Loucy (cell line): ENCODE results near the gene SMIM14.
"Not testable (repeated sequence)": the region's sequence is repeated elsewhere in the genome, so short reads cannot be mapped to it uniquely, and the experiment has no call there.

Source experiments
- H2AFZ ChIP-seq: fragments of 200-600 bp; sonication (generic); 2 replicates; pipeline ENCODE4 v1.6.0; 2016; ENCODE audit warnings: antibody characterized with exemption, mild to moderate bottlenecking, low read length, moderate library complexity
- H3F3A ChIP-seq: fragments of 200-600 bp; 2 replicates; pipeline ENCODE4 v1.6.0; 2016; ENCODE audit warnings: antibody characterized with exemption, low read depth, mild to moderate bottlenecking
- H3K27me3 ChIP-seq: fragments of 200-600 bp; sonication (generic); 2 replicates; pipeline ENCODE4 v1.6.1; 2014; ENCODE audit warnings: low read length, mild to moderate bottlenecking; ENCODE audit not compliant: insufficient read depth, poor library complexity, severe bottlenecking
- H3K36me3 ChIP-seq: fragments of 200-600 bp; sonication (generic); 2 replicates; pipeline ENCODE4 v1.6.1; 2016; ENCODE audit warnings: low read length; ENCODE audit not compliant: insufficient read depth
- H3K4me1 ChIP-seq: fragments of 200-600 bp; sonication (generic); 2 replicates; pipeline ENCODE4 v1.5.1; 2014; ENCODE audit warnings: low read length, mild to moderate bottlenecking; ENCODE audit not compliant: insufficient read depth, poor library complexity, severe bottlenecking
- H3K4me2 ChIP-seq: fragments of 200-600 bp; sonication (generic); 2 replicates; pipeline ENCODE4 v1.6.0; 2014; ENCODE audit warnings: antibody characterized with exemption, low read length, low read depth, mild to moderate bottlenecking; ENCODE audit not compliant: poor library complexity, severe bottlenecking
- H3K4me3 ChIP-seq: fragments of 200-600 bp; sonication (generic); 2 replicates; pipeline ENCODE4 v1.5.1; 2014; ENCODE audit warnings: low read length, mild to moderate bottlenecking, mixed read lengths; ENCODE audit not compliant: poor library complexity, severe bottlenecking
- H3K79me2 ChIP-seq: fragments of 200-600 bp; sonication (generic); 2 replicates; pipeline ENCODE4 v1.6.1; 2014; ENCODE audit warnings: low read length; ENCODE audit not compliant: insufficient read depth
- H3K9ac ChIP-seq: fragments of 200-600 bp; sonication (generic); 2 replicates; pipeline ENCODE4 v1.6.0; 2014; ENCODE audit warnings: mild to moderate bottlenecking, low read depth, low read length, moderate library complexity; ENCODE audit not compliant: poor library complexity, severe bottlenecking
- H3K9me2 ChIP-seq: fragments of 200-600 bp; sonication (generic); replicated peaks from 2 replicates; pipeline ENCODE4 v1.6.1; 2016; ENCODE audit warnings: low read depth, low read length, mixed read lengths
- H3K9me3 ChIP-seq: fragments of 200-600 bp; sonication (generic); 2 replicates; pipeline ENCODE4 v1.6.1; 2014; ENCODE audit warnings: mild to moderate bottlenecking, antibody characterized with exemption, low read length, low read depth; ENCODE audit not compliant: insufficient read depth
- H4K20me1 ChIP-seq: fragments of 200-600 bp; sonication (generic); 2 replicates; pipeline ENCODE4 v1.6.0; 2014; ENCODE audit warnings: antibody characterized with exemption, low read length, mild to moderate bottlenecking; ENCODE audit not compliant: insufficient read depth, poor library complexity, severe bottlenecking
- EZH2phosphoT487 ChIP-seq: fragments of 200-600 bp; IDR thresholded peaks from 2 replicates; pipeline ENCODE4 v1.6.1; 2018; ENCODE audit warnings: antibody characterized with exemption, mild to moderate bottlenecking, moderate library complexity, borderline replicate concordance
- TF ChIP-seq, protein P1 (sequence below): fragments of 200-600 bp; sonication (generic); conservative IDR thresholded peaks from 2 replicates; pipeline ENCODE4 v1.5.1; 2014; ENCODE audit warnings: mild to moderate bottlenecking, antibody characterized with exemption, low read length

SMIM14 gene

DNA sequence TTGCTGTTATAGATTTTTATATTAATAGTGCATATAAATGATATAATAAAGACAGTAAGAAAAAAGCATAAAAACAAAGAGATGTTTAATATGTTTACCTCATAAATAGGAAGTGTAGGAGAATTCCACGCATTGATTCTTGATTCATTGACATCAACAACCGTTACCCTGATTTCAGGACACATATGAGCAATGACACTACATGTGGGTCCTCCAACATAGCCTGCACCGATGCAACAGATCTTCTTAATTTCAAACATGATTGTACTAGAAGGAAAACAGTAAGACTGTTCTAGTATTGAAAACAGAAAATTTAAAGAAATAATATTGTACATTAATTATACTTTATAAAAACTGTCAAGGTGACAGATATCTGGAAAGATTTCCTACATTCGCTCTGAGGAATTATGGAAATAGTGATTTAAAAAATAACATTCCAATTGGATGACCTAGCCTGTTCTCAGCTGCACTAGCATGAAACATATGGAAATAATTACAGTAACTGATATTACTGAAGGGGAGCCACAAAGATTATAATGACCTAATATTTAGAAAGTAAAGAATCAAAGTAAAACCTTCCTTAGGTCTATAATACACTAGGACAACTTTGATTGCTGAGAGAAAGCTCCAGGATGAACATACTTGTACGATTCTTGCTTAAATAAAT lies 117.3 kb downstream of the SMIM14 start:
- Histone ChIP-seq H3K9me2 (no peaks in the 10 kb centered on the region), H3K9me3 (no peaks in the 10 kb centered on the region), H3K4me1 (peaks cover 14% of the 10 kb centered on the region), H3K9ac (no peak overlapping the region), H2AFZ (no peak overlapping the region), H4K20me1 (peaks cover 13% of the 10 kb centered on the region), H3K4me2 (no peak overlapping the region), H3K79me2 (peaks cover 30% of the 10 kb centered on the region), H3K27me3 (no peaks in the 10 kb centered on the region), H3K36me3 (no peaks in the 10 kb centered on the region), H3K4me3 (no peak overlapping the region), H3F3A (no peaks in the 10 kb centered on the region)
- no peak for TF ChIP-seq EZH2phosphoT487
- TF ChIP-seq, protein P1, sequence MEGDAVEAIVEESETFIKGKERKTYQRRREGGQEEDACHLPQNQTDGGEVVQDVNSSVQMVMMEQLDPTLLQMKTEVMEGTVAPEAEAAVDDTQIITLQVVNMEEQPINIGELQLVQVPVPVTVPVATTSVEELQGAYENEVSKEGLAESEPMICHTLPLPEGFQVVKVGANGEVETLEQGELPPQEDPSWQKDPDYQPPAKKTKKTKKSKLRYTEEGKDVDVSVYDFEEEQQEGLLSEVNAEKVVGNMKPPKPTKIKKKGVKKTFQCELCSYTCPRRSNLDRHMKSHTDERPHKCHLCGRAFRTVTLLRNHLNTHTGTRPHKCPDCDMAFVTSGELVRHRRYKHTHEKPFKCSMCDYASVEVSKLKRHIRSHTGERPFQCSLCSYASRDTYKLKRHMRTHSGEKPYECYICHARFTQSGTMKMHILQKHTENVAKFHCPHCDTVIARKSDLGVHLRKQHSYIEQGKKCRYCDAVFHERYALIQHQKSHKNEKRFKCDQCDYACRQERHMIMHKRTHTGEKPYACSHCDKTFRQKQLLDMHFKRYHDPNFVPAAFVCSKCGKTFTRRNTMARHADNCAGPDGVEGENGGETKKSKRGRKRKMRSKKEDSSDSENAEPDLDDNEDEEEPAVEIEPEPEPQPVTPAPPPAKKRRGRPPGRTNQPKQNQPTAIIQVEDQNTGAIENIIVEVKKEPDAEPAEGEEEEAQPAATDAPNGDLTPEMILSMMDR: no peak

DNA sequence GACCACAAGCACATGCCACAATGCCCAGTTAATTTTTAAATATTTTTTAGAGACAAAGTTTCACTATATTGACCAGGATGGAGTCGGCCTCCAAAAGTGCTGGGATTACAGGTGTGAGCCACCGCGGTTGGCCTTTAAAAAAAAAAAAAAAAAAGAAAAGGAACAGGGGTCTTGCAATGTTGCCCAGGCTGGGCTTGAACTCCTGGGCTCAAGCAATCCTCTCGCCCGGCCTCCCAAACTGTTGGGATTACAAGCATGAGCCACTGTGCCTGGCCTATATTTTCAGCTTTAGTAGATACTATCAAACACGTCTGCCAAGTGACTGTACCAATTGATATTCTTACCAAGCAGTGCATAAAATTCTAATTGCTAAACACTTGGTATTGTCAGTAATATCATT lies 120.2 kb downstream of the SMIM14 start:
- H3K9ac ChIP-seq: no peak overlapping the region
- no peak overlapping the region for H3K4me2 ChIP-seq
- no peaks in the 10 kb centered on the region for H3K36me3 ChIP-seq
- H3K9me3 ChIP-seq: no peaks in the 10 kb centered on the region
- H3K9me2 ChIP-seq: no peaks in the 10 kb centered on the region
- H3K79me2 ChIP-seq: peaks cover 7% of the 10 kb centered on the region; the same call in 1 of the 2 replicates
- TF ChIP-seq, protein P1: no peak
- no peak for TF ChIP-seq EZH2phosphoT487
- no peaks in the 10 kb centered on the region for H3F3A ChIP-seq
- no peak overlapping the region for H3K4me3 ChIP-seq
- no peak overlapping the region for H2AFZ ChIP-seq
- no peaks in the 10 kb centered on the region for H3K27me3 ChIP-seq
- H4K20me1 ChIP-seq: peaks cover 7% of the 10 kb centered on the region
- H3K4me1 ChIP-seq: no peaks in the 10 kb centered on the region

DNA sequence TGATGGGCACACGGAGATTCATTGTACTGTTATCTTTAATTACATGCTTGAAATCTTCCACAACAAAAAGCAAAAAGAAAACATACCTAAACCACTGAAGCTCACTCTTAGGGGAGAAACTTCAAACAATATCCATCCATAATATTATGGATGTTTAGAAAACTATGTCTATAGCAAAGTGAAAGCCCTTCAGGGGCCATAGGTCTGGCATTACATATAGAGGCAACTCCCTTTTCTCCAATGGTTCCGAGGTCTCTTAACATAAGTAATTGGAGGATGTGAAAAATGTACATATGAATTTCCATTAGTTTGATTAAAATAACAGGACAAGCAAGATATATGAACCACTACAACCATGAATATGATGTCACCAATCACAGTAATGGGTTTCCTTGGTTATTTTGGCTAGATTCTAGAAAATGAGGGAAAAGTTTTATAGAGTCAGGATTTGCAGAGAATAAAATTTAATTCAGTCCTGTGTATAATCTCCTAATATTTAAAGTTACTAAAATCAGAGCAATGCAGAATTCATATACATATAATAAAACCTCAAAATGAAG lies 122.2 kb downstream of the SMIM14 start:
- Histone ChIP-seq H3K9me2 (no peaks in the 10 kb centered on the region), H2AFZ (no peak overlapping the region), H3F3A (no peaks in the 10 kb centered on the region), H3K9ac (no peak overlapping the region), H4K20me1 (peaks cover 5% of the 10 kb centered on the region), H3K79me2 (no peaks in the 10 kb centered on the region), H3K4me2 (no peak overlapping the region), H3K36me3 (peaks cover 12% of the 10 kb centered on the region; the same call in 1 of the 2 replicates), H3K4me1 (no peaks in the 10 kb centered on the region), H3K4me3 (no peak overlapping the region), H3K9me3 (no peaks in the 10 kb centered on the region), H3K27me3 (no peaks in the 10 kb centered on the region)
- TF ChIP-seq, protein P1: no peak
- no peak for TF ChIP-seq EZH2phosphoT487

DNA sequence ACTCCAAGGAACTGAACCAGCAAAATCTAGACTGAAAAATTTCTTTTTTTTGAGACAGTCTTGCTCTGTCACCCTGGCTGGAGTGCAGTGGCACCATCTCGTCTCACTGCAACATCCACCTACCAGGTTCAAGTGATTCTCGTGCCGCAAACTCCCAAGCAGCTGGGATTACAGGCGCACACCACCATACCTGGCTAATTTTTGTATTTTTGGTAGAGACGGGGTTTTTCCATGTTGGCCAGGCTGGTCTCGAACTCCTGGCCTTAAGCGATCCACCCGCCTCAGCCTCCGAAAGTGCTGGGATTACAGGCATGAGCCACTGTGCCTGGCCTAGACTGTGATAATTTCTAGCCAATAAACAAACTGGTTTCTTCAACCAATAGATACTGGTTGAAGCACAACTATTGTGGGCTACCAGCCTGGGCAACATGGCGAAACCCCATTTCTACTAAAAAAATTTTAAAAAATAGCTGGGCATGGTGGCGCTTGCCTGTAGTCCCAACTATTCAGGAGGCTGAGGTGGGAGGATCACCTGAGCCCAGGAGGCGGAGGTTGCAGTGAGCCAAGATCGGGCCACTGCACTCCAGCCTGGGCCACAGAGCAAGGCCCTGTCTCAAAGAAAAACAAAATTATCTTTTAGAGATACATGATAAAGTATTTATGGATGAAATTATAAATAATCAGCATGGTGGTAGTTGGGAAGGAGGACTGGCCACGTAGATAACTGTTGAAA lies 122.8 kb downstream of the SMIM14 start:
- not testable (repeated sequence) for H3K27me3 ChIP-seq, H3K4me1 ChIP-seq, H3K9me3 ChIP-seq, H4K20me1 ChIP-seq, H3K79me2 ChIP-seq, H3K9me2 ChIP-seq, H2AFZ ChIP-seq, H3F3A ChIP-seq, H3K9ac ChIP-seq, H3K4me3 ChIP-seq, H3K4me2 ChIP-seq
- H3K36me3 ChIP-seq: peaks cover 12% of the 10 kb centered on the region; the same call in 1 of the 2 replicates
